ENCODE measurements around the gene PATE4.

The PATE4 gene

GRCh38 chr11:125887373-125888324 lies 54.5 kb downstream of the PATE4 start, which contains the start of gene HYLS1:
TSS of gene HYLS1 (plus strand) at chr11:125887668. CDS start at chr11:125899369, 11,701 bp downstream.
- peak; percentile 48 to 96 (median 88) for DNase-seq
